Prostate gland (tissue), 2 donors: ENCODE measurements around the gene SMYD2. TPM values are rescaled to one million over a fixed set of nuclear protein-coding genes. Genes with fewer than 3 reads are reported as not detected.

Experiments used
- DNase-seq: peaks from one replicate; pipeline ENCODE4 v3.0.0-alpha.2; 2019; ENCODE audit warnings: low spot score
- H3K27ac ChIP-seq, 2 donors: fragments of 200-600 bp; sonication (generic); 2 replicates each; pipeline ENCODE4 v1.5.1; 2017 to 2019
- H3K27me3 ChIP-seq: fragments of 200-600 bp; sonication (generic); replicated peaks from 2 replicates; pipeline ENCODE4 v1.5.1; 2019; ENCODE audit not compliant: insufficient read depth
- H3K36me3 ChIP-seq, 2 donors: fragments of 200-600 bp; sonication (generic); 1 replicate in 1 of 2; 2 replicates in 1 of 2; pipeline versions ENCODE4 v1.5.1 to v1.8.1; 2017 to 2019
- H3K4me1 ChIP-seq: fragments of 200-600 bp; sonication (generic); replicated peaks from 2 replicates; pipeline ENCODE4 v1.5.1; 2019
- H3K4me3 ChIP-seq, 2 donors: fragments of 200-600 bp; sonication (generic); 2 replicates each; pipeline ENCODE4 v1.5.1; 2017 to 2019
- H3K9me3 ChIP-seq: fragments of 200-600 bp; sonication (generic); 2 replicates; pipeline ENCODE4 v1.5.1; 2017
- CTCF ChIP-seq, 4 experiments: fragments of 200-600 bp in 2 of 4; fragments of 450-650 bp in 2 of 4; sonication (generic) in 2 of 4; IDR thresholded peaks; 1 replicate in 3 of 4; 2 replicates in 1 of 4; pipeline ENCODE4 v1.5.1; 2016 to 2019; ENCODE audit warnings: antibody characterized with exemption in 4 of 4, mild to moderate bottlenecking in 2 of 4, moderate library complexity in 2 of 4
- POLR2A ChIP-seq: fragments of 450-650 bp; IDR thresholded peaks from one replicate; pipeline ENCODE4 v1.6.1; 2016; ENCODE audit warnings: antibody characterized with exemption, mild to moderate bottlenecking
- POLR2AphosphoS5 ChIP-seq: sonication (generic); formaldehyde crosslinking; IDR thresholded peaks from one replicate; pipeline ENCODE4 v1.6.1; 2017; ENCODE audit warnings: antibody characterized with exemption
- WGBS: methylation state at CpG from one replicate; pipeline ENCODE4 v1.1.5; 2018; 5-methylcytosine and 5-hydroxymethylcytosine counted together
- intact Hi-C: fragments of 100-400 bp; cut with DNase I; formaldehyde crosslinking; loops from one replicate; pipeline ENCODE4 v1.14.2; 2022
- total RNA-seq, 2 donors: library from RNA; depleted of rRNA; stranded (reverse); fragments of >200 nt; gene quantifications; one replicate each; pipeline ENCODE4 v1.1.0, GENCODE V29; 2016

SMYD2 gene
- total RNA-seq, 2 donors from 2014 or later = 18.6 to 50.4 TPM

- H3K9me3 ChIP-seq = no peaks in the 10 kb centered on the region
- H3K36me3 ChIP-seq = no peaks in the 10 kb centered on the region
- H3K27me3 ChIP-seq = no peaks in the 10 kb centered on the region
- H3K4me3 ChIP-seq = no peak overlapping the region
- no peaks in the 10 kb centered on the region for H3K4me1 ChIP-seq
- no peak for TF ChIP-seq POLR2A
- no peak for TF ChIP-seq POLR2AphosphoS5
- no peak for TF ChIP-seq CTCF (IDR thresholded peaks at IDR 0.05)
- intact Hi-C loops = no loop called here
- DNase-seq = no peak
- 73% methylated on average over 9 of the region's 9 CpGs for WGBS
- no peak overlapping the region for H3K27ac ChIP-seq
Observed at GRCh38 chr1:214362188-214362882, 81.4 kb downstream of the SMYD2 start.

GRCh38 chr1:214363386-214363785 is 82.4 kb downstream of the SMYD2 start:
- no peak overlapping the region for H3K4me3 ChIP-seq
- DNase-seq = no peak
- intact Hi-C loops = no loop called here
- WGBS = 74% methylated on average over 4 of the region's 4 CpGs
- H3K9me3 ChIP-seq = no peaks in the 10 kb centered on the region
- no peaks in the 10 kb centered on the region for H3K4me1 ChIP-seq
- no peaks in the 10 kb centered on the region for H3K27me3 ChIP-seq
- no peak overlapping the region for H3K27ac ChIP-seq
- no peaks in the 10 kb centered on the region for H3K36me3 ChIP-seq
- TF ChIP-seq POLR2A (no peak), POLR2AphosphoS5 (no peak), CTCF (IDR thresholded peaks at IDR 0.05) (no peak)

- Histone ChIP-seq H3K4me1 (no peaks in the 10 kb centered on the region), H3K27ac (no peak overlapping the region), H3K4me3 (no peak overlapping the region), H3K36me3 (no peaks in the 10 kb centered on the region), H3K9me3 (no peaks in the 10 kb centered on the region), H3K27me3 (no peaks in the 10 kb centered on the region)
- 90% methylated on average over 12 of the region's 12 CpGs for WGBS
- intact Hi-C loops = no loop called here
- TF ChIP-seq POLR2AphosphoS5 (no peak), POLR2A (no peak), CTCF (IDR thresholded peaks at IDR 0.05) (no peak)
- DNase-seq = no peak
Observed at GRCh38 chr1:214364386-214364785, 83.4 kb downstream of the SMYD2 start.

- Histone ChIP-seq H3K36me3 (no peaks in the 10 kb centered on the region), H3K4me1 (no peaks in the 10 kb centered on the region), H3K4me3 (no peak overlapping the region), H3K27me3 (no peaks in the 10 kb centered on the region), H3K27ac (no peak overlapping the region), H3K9me3 (no peaks in the 10 kb centered on the region)
- TF ChIP-seq POLR2AphosphoS5 (no peak), CTCF (IDR thresholded peaks at IDR 0.05) (no peak), POLR2A (no peak)
- intact Hi-C loops = no loop called here
- no peak for DNase-seq
- WGBS = 75% methylated on average over 4 of the region's 4 CpGs
Observed at GRCh38 chr1:214364786-214365295, 83.9 kb downstream of the SMYD2 start.

DNA sequence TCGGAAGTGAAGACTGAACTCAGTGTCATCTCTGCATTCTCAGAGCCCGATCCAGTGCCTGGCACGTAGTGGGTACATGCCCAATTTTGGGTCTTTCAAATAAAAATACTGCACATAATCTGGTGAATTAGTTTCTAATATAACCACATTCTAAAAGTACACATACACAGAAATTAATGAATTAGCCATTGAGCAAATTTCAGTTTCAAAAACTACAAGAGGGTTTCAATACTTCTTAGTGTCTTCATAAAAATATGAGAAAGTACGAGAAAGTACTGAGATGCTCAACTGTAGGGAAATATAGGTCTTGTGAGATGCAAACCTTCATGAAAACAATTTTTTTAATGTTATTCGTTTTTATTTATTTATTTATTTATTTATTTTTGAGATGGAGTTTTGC is 86.9 kb downstream of the SMYD2 start:
- Histone ChIP-seq H3K4me1 (no peaks in the 10 kb centered on the region), H3K9me3 (no peaks in the 10 kb centered on the region), H3K27me3 (no peaks in the 10 kb centered on the region), H3K36me3 (no peaks in the 10 kb centered on the region), H3K27ac (no peak overlapping the region), H3K4me3 (no peak overlapping the region)
- TF ChIP-seq CTCF (IDR thresholded peaks at IDR 0.05) = no peak
- no peak for TF ChIP-seq POLR2AphosphoS5
- TF ChIP-seq POLR2A = no peak
- WGBS = 93% methylated on average over 5 of the region's 5 CpGs
- intact Hi-C loops = no loop called here
- no peak for DNase-seq
